Measurements from ENCODE around the gene ASS1.

DNA sequence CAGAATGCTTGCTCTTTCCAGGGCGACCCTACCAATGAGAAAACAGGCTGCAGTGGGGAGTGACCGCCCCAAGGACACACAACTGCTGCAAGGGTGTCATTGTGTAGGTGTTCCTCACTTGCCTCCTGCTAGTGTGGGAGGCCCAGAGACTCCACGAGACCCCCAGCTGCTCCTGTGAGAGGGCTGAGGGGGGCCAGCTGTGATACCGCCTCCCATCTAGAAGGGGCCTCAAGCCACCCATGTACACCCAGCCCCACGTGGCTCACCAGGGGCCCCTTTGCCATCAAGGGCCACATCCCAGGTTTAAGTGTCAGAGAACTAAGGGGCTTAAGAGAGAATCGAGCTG is 1.3 kb upstream of the ASS1 start:
- TF ChIP-seq, protein P1, sequence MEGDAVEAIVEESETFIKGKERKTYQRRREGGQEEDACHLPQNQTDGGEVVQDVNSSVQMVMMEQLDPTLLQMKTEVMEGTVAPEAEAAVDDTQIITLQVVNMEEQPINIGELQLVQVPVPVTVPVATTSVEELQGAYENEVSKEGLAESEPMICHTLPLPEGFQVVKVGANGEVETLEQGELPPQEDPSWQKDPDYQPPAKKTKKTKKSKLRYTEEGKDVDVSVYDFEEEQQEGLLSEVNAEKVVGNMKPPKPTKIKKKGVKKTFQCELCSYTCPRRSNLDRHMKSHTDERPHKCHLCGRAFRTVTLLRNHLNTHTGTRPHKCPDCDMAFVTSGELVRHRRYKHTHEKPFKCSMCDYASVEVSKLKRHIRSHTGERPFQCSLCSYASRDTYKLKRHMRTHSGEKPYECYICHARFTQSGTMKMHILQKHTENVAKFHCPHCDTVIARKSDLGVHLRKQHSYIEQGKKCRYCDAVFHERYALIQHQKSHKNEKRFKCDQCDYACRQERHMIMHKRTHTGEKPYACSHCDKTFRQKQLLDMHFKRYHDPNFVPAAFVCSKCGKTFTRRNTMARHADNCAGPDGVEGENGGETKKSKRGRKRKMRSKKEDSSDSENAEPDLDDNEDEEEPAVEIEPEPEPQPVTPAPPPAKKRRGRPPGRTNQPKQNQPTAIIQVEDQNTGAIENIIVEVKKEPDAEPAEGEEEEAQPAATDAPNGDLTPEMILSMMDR (IDR thresholded peaks at IDR 0.05): no peak
- TF ChIP-seq POLR2A (IDR thresholded peaks at IDR 0.05): no peak
